Activated CD8-positive, alpha-beta T cell treated with anti-CD3 and anti-CD28 coated beads for 36 hours (primary cell): ENCODE data around the gene CEACAM1. TPM values are rescaled to one million over a fixed set of nuclear protein-coding genes. Genes with fewer than 3 reads are reported as not detected.

Source experiments
- ATAC-seq: fragments of 200-7000 bp; cut with Tn5 transposase; one replicate; pipeline ENCODE4 v1.10.0; 2021; ENCODE audit warnings: mild to moderate bottlenecking, moderate library complexity
- CTCF ChIA-PET: fragments of 350-600 bp; sonication (Branson Sonifier 250); formaldehyde crosslinking; loops from one replicate; lab custom pipeline; 2021; ENCODE audit warnings: antibody characterized with exemption; lab: Charles Lee
- POLR2A ChIA-PET: fragments of 350-600 bp; sonication (Branson Sonifier 250); formaldehyde crosslinking; loops from one replicate; lab custom pipeline; 2021; ENCODE audit warnings: antibody characterized with exemption; lab: Charles Lee
- DNase-seq: peaks from one replicate; pipeline ENCODE4 v3.0.0-alpha.2; 2020
- H3K27ac Mint-ChIP-seq: one replicate; pipeline ENCODE4 v1.8.0; 2021; ENCODE audit warnings: mild to moderate bottlenecking, mixed read lengths
- H3K27me3 Mint-ChIP-seq: one replicate; pipeline ENCODE4 v1.8.0; 2021; ENCODE audit warnings: mixed read lengths
- H3K36me3 Mint-ChIP-seq: one replicate; pipeline ENCODE4 v1.8.0; 2021; ENCODE audit warnings: low read depth, mixed read lengths
- H3K4me1 Mint-ChIP-seq: one replicate; pipeline ENCODE4 v1.8.0; 2021; ENCODE audit warnings: low read depth, mixed read lengths
- H3K4me3 Mint-ChIP-seq: one replicate; pipeline ENCODE4 v1.8.0; 2021; ENCODE audit warnings: mild to moderate bottlenecking, moderate library complexity, mixed read lengths
- H3K9me3 Mint-ChIP-seq: one replicate; pipeline ENCODE4 v1.8.0; 2021; ENCODE audit warnings: mixed read lengths
- intact Hi-C: fragments of 100-400 bp; cut with micrococcal nuclease; formaldehyde crosslinking; loops from one replicate; pipeline ENCODE4 v1.10.0; 2022
- total RNA-seq, 2 experiments: library from RNA; stranded (reverse); gene quantifications; one replicate each; pipeline ENCODE4 v1.2.3, GENCODE V29; 2021
- TF ChIP-seq, protein P1 (sequence below): fragments of 200-600 bp; IDR thresholded peaks from one replicate; pipeline ENCODE4 v1.8.0; 2022; ENCODE audit warnings: antibody characterized with exemption, mild to moderate bottlenecking

The CEACAM1 gene
- total RNA-seq, 2 experiments from 2014 or later = 5.2 to 5.3 TPM

DNA sequence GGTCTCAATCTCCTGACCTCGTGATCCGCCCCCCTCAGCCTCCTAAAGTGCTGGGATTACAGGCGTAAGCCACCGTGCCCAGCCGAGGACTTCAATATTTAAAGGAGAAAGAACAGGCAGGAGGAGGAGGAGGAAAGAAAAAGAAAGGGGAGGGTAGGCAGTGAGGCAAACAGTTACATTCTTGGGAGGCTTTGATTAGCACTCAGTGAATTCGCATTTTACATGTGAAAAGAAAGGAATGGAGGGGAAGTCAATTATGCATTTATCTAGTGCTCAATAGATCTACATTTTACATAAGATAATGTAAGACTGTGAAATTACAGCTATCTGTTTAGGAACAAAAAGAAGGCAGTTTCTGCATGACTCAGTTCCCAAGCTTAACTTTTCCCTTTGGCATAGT lies 54.6 kb downstream of the CEACAM1 start:
- no peak overlapping the region for H3K27ac Mint-ChIP-seq
- TF ChIP-seq, protein P1, sequence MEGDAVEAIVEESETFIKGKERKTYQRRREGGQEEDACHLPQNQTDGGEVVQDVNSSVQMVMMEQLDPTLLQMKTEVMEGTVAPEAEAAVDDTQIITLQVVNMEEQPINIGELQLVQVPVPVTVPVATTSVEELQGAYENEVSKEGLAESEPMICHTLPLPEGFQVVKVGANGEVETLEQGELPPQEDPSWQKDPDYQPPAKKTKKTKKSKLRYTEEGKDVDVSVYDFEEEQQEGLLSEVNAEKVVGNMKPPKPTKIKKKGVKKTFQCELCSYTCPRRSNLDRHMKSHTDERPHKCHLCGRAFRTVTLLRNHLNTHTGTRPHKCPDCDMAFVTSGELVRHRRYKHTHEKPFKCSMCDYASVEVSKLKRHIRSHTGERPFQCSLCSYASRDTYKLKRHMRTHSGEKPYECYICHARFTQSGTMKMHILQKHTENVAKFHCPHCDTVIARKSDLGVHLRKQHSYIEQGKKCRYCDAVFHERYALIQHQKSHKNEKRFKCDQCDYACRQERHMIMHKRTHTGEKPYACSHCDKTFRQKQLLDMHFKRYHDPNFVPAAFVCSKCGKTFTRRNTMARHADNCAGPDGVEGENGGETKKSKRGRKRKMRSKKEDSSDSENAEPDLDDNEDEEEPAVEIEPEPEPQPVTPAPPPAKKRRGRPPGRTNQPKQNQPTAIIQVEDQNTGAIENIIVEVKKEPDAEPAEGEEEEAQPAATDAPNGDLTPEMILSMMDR = no peak
- intact Hi-C loops = no loop called here
- POLR2A ChIA-PET = interaction anchor here (1.0 kb wide), 1 partner anchor 9 kb away, joined by 3 read pairs; no protein-coding TSS in a partner anchor
- H3K9me3 Mint-ChIP-seq = no peaks in the 10 kb centered on the region
- CTCF ChIA-PET = interaction anchor here (1.0 to 6.2 kb wide), 6 partner anchors 18 to 133 kb away, joined by 3 to 36 read pairs (median 4); partner anchors contain the start of gene CEACAM1
- H3K36me3 Mint-ChIP-seq = no peaks in the 10 kb centered on the region
- H3K4me3 Mint-ChIP-seq = no peak overlapping the region
- H3K27me3 Mint-ChIP-seq = peaks cover 2% of the 10 kb centered on the region
- no peak for DNase-seq
- no peak for ATAC-seq
- peaks cover 7% of the 10 kb centered on the region for H3K4me1 Mint-ChIP-seq

DNA sequence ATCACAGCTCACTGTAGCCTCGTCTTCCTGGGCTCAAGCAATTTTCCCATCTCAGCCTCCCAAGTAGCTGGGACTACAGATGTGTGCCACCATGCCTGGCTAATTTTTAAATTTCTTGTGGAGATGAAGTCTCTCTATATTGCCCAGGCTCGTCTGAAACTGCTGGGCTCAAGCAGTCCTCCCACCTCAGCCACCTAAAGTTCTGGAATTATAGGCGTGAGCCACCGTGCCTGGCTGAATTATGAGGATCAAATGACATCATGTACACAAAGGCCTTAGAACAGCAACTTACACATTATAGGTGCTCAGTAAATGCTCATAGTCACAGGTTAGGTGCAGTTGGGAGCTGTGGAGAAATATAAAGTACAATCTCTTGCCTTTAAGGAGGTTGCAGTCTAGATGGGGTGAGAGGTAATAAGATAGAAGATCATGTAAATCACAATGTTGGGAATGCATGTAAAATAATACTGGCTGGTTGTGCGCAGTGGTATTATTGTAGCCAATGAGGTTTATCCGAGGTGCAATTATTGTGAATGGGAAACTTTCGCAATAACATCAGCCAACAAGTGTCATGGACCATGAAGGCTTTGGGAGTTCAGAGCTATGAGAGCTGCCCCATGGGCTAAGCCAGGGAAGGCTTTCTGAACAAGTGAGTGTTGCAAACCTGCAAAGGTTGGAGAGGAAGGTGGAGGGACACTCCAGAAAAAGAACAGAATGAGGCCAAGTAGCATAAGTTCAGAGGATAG lies 55.7 kb downstream of the CEACAM1 start:
- POLR2A ChIA-PET = interaction anchor here (1.0 kb wide), 1 partner anchor 10 kb away, joined by 3 read pairs; no protein-coding TSS in a partner anchor
- intact Hi-C loops = no loop called here
- H3K4me3 Mint-ChIP-seq = no peak overlapping the region
- H3K4me1 Mint-ChIP-seq = peaks cover 12% of the 10 kb centered on the region
- H3K36me3 Mint-ChIP-seq = no peaks in the 10 kb centered on the region
- no peaks in the 10 kb centered on the region for H3K9me3 Mint-ChIP-seq
- peaks cover 2% of the 10 kb centered on the region for H3K27me3 Mint-ChIP-seq
- DNase-seq (no peak), ATAC-seq (no peak)
- no peak overlapping the region for H3K27ac Mint-ChIP-seq
- CTCF ChIA-PET = interaction anchor here (1.4 to 6.2 kb wide), 4 partner anchors 17 to 57 kb away, joined by 3 to 36 read pairs (median 9); partner anchors contain the start of gene CEACAM1
- TF ChIP-seq, protein P1 = no peak

DNA sequence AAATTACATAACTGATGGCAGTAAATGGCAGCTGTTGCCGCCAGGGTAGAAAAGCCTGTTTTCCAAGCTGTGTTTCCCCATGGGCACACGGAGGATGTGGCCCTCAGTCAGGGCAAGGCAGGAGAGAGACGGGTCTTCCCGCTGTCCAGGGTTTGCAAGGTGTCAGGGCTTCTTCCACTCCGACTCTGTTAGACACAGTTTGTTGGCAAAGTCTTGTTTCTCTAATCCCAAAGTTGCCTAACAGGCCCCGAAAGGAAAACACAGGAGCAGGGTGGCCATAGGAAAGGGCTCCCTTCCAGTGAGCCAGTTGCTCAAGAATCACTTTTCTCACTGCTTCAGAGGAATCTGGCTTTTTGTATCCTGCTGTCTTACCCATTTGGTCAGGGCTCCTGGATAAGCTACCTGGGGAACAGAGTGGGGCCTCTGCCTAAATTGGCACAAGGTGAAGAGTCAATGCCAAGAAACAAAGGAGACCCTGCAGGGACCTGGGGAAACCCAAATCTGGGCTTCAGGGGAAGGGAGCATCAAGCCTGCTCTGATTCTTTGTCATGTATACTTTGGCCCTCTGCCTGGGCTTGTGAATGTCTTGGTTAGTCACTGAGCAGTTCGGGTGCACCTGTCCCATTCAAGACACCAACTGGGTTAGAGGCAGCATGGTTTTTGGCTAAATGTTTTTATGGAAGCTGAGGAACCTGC lies 56.6 kb downstream of the CEACAM1 start:
- Mint-ChIP-seq H3K4me1 (peaks cover 21% of the 10 kb centered on the region), H3K36me3 (no peaks in the 10 kb centered on the region), H3K27me3 (peaks cover 2% of the 10 kb centered on the region), H3K27ac (no peak overlapping the region), H3K9me3 (no peaks in the 10 kb centered on the region), H3K4me3 (no peak overlapping the region)
- POLR2A ChIA-PET = no interaction called here
- CTCF ChIA-PET = interaction anchor here (0.9 to 6.2 kb wide), 5 partner anchors 21 to 125 kb away, joined by 3 to 36 read pairs (median 7); partner anchors contain the start of gene CEACAM1
- intact Hi-C loops = no loop called here
- ATAC-seq = no peak
- TF ChIP-seq, protein P1 = no peak
- DNase-seq = no peak

DNA sequence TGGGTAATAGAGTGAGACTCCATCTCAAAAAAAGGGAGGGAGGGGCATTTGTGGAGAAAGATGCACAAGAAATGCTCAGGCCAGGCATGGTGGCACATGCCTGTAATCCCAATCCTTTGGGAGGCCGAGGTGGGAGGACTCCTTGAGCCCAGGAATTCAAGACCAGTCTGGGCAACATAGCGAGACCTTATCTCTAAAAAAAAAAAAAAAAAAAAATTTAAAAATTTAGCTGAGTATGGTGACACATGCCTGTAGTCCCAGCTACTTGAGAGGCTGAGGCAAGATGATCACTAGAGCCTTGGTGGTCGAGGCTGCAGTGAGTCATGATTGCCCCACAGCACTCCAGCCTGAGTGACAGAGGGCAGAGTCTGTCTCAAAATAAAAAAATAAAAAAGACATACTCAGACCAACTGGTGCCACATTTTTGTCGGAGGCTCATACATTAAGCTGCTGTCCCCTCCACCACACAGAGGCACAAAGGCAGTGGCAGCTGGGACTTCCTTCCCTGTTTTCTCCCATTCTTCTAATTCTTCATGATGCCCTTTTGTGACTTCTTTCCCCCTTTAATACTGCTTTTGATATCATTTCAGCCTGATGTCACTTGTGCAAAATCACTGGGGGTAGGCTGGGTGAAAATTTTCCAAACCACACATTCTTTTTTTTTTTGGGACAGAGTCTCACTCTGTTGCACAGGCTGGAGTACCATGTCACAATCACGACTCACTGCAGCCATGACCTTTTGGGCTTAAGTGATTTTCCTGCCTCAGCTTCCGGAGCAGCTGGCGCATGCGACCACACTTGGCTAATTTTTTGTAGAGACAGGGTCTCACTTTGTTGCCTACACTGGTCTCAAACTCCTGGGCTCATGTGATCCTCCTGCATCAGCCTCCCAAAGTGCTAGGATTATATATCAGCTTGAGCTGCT lies 58.7 kb downstream of the CEACAM1 start:
- intact Hi-C loops = no loop called here
- peaks cover 28% of the 10 kb centered on the region for H3K4me1 Mint-ChIP-seq
- peaks cover 2% of the 10 kb centered on the region for H3K27me3 Mint-ChIP-seq
- peak overlapping the region; percentile 84 for H3K27ac Mint-ChIP-seq
- no peaks in the 10 kb centered on the region for H3K36me3 Mint-ChIP-seq
- H3K9me3 Mint-ChIP-seq = no peaks in the 10 kb centered on the region
- POLR2A ChIA-PET = interaction anchor here (0.6 to 2.1 kb wide), 3 partner anchors 10 to 38 kb away, joined by 3 to 4 read pairs (median 3); no protein-coding TSS in a partner anchor
- TF ChIP-seq, protein P1 = no peak
- CTCF ChIA-PET = interaction anchor here (1.4 to 6.2 kb wide), 3 partner anchors 19 to 60 kb away, joined by 3 to 36 read pairs (median 19); partner anchors contain the start of gene CEACAM1
- ATAC-seq (peak; percentile 92), DNase-seq (peak; percentile 73)
- peak overlapping the region; percentile 29 for H3K4me3 Mint-ChIP-seq
